GM15510 (cell line): ENCODE data around the gene ATF7IP2.

Source experiments
- POLR2A ChIP-seq: IDR thresholded peaks from 3 replicates; pipeline ENCODE4 v1.6.1; 2011; ENCODE audit warnings: borderline replicate concordance; ENCODE audit not compliant: insufficient read length; ENCODE audit errors: extremely low read depth

The ATF7IP2 gene

DNA sequence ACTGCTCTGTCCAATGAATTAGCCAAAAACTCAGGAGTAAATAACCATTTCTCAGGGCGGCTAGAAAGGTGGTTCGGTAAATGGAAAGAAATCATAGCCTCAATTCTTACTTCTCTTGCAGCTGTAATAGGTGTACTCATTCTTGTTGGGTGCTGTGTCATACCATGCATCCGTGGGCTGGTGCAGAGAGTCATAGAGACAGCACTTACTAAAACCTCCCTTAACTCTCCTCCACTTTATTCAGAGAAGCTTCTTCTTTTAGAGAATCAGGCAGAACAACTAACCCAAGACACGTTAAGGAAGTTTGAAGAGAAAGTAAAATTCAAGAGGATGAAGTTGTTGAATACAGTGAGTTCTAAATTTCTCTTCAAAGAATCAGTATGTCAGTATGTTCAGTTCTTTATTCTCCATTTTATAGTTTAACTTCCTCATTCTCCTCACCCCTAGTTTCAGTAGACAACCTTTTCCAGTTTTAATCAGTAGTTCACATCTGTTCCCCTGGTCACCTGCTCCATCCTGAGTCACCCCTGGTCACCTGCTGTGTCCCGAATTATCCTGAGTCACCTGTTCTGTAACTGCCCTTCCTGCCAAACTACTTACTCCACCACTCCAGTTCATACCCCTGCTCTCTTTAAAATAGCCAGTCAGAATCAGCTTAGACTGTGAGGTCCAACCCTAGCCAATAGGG is 108.6 kb downstream of the ATF7IP2 start:
- no peak for TF ChIP-seq POLR2A

DNA sequence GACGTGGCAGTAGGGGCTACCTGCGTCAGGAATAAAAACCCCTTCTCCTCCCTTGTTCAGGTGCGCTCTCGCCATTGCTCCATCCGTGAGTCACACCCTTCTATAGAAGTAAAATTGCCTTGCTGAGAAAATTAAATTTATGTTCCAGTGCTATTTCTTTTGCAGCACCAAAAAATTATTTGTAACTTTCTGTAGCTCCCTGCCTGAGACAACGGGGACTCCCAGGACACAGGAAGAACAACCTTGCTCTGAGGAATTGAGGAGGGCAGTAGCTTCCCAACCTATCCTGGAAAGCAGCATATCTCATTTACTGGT is 109.1 kb downstream of the ATF7IP2 start:
- TF ChIP-seq POLR2A = no peak

DNA sequence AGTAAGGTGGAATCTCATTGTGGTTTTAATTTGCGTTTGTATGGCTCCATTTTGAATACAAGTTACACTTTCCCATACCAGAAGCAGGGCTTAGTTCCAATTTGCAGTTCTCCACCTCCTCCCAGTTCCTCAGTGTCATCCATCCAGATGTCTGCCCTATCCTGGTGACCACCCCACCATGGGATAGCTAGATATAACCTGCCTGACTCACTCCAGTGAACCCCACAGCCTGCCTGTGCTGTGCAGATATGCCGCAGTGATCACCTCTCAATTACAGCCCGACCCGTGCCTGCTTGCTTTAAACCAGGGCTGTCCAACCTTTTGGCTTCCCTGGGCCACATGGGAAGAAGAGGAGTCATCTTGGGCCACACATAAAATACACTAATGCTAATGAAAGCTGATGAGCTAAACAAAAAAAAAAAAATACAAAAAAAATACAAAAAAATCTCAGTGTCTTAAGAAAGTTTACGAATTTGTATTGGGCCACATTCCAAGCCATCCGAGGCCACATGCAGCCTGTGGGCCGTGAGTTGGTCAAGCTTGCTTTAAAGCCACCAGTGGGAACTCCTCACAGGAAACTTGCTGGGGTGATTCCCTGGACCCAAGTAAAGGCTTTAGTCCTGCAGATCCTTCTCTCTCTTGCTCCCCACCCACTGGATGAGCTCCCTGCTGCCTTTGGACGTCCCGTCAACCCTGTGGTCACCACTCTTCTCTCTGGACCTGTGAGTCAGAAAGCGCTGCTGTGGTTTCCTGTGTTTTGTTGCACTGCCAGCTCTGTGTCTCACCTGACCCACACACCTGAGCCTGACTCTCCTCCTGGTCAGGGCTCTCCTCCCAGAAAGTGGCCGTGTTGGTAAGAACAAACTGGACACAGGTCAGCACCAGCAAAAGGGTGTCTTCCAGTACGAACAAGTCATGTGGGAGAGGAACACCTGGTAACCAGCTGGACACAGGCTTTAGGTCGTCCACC is 111.6 kb downstream of the ATF7IP2 start:
- TF ChIP-seq POLR2A = no peak

DNA sequence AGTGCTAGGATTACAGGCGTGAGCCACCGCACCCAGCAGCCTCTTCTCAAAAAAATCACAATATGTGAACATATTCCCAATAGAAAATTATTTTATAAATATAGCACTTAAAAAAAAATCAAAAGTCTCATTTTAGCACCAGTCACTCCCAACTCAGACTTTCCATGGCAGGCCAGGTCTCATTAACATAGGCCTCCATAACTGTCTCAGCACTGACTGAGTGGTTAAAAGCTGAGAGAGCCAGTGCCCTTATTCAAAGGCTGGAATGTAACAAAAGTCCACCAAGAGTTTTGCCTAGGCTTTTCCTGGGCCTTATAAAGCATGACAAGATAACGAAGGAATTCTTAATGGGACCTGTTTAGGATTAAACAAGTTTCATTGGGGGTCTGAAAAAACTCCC is 114.7 kb downstream of the ATF7IP2 start:
- no peak for TF ChIP-seq POLR2A

DNA sequence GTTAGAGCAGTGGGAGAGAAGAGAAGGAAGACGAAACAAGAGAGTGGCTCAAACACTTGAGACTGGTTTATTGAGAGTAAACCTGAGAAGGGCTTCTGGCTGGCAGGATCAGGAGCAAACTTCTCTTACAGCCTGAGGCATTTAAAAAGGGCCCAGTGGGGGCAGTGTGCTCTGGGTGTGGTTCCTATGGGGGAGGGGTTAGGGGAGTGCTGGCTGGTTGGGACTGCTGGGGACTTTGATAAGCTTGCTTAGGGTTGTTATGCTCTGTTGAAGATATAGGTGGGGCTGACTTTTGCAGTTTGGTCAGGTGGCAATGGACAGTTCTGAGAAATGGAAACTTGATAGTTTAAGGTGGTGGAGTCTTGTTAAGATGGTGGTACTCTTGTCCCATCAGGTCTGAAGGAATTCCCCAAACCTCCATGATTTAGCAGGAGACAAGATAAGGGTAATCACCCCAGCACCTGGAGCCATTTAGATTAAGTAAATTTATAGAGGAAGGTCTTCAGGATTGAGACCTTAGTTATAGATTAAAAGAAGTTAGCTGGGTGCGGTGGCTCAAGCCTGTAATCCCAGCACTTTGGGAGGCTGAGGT is 115.3 kb downstream of the ATF7IP2 start:
- TF ChIP-seq POLR2A = no peak

DNA sequence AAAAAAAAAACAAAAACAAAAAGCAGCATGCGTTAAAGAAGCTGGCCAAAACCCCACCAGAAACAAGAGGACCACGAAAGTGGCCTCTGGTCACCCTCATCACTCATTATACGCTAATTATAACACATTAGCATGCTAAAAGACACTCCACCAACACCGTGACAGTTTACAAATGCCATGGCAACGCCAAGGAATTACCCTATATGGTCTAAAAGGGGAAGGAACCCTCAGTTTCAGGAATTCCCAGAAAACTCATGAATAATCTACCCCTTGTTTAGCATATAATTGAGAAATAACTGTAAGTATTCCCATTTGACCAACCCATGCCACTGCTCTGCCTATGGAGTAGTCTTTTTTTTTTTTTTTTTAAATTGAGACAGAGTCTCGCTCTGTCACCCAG is 116.9 kb downstream of the ATF7IP2 start:
- no peak for TF ChIP-seq POLR2A

DNA sequence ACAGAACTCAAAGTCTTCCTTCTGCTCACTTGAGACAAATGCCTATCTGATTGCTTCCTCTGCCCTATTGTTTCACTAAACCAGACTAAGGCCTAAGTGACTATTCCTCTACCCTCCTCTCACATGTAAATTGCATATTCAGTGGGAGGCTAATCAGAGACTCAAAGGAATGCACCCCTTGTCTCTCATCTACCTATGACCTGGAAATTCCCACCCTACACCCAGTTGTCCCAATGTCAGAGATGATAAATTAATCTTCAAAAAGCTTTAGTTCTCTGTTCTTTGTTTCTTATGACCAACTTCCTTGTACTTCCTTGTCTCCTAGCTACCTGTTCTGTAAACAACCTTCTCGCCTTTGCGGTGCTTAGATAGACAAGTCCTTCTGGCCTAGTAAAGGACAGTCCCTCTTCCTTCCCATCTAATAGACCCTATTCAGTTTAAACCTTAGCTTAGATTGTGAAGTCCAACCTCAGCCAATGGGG is 118.6 kb downstream of the ATF7IP2 start:
- TF ChIP-seq POLR2A = no peak

DNA sequence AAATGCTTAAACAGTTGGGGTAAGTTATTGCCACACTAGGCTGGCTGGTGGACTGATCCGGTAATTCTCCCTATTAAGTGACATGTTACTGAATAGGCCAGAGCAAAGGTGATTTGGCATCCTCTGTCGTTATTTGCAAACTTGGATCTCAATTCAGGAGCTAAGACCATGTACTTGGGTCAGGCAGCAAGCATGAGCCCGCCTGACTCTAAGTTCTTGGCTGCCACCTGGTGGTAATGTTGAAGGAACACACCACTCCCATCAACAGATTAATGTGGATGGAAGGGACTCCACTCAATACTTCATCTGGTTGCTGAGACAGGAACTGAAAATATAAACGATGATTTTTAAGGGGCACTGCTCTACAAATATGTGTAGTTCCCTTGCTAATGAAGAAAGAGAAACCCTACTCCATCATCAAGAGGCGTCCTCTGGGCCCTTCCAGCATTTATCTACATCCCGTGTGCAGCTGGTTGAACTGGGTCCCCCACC is 123.7 kb downstream of the ATF7IP2 start:
- TF ChIP-seq POLR2A = no peak

DNA sequence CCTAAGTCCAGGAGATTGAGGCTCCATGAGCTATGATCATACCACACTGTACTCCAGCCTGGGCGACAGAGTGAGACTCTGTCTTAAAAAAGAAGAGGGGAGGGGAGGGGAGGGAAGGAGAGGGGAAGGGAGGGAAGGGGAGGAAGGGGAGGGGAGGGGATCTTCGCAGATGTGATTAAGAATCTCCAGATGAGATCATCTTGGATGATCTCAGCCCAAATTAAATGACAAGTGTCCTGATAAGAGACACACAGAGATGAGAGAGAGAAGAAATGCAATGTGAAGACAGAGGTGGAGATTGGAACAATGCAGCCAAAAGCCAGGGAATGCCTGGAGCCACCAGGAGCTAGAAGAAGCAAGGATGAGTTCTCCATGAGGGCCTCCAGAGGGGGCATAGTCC is 124.4 kb downstream of the ATF7IP2 start:
- TF ChIP-seq POLR2A = no peak

DNA sequence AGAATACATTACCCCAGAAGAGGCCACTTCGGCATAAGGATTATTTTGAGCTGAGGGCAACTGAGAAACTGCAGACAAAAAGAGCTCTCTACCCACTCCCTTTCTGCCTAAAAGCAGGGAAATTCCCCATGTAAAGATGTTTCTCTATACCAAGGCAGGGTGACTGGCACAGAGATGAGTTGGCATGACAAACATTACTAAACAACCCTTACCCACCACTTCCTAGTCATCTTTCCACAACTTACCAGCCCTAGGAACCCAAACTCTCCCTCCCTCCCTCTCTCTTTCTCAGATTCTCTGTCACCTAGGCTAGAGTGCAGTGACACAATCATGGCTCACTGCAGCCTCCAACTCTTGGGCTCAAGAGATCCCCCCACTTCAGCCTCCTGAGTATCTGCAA is 126.0 kb downstream of the ATF7IP2 start:
- TF ChIP-seq POLR2A = no peak

DNA sequence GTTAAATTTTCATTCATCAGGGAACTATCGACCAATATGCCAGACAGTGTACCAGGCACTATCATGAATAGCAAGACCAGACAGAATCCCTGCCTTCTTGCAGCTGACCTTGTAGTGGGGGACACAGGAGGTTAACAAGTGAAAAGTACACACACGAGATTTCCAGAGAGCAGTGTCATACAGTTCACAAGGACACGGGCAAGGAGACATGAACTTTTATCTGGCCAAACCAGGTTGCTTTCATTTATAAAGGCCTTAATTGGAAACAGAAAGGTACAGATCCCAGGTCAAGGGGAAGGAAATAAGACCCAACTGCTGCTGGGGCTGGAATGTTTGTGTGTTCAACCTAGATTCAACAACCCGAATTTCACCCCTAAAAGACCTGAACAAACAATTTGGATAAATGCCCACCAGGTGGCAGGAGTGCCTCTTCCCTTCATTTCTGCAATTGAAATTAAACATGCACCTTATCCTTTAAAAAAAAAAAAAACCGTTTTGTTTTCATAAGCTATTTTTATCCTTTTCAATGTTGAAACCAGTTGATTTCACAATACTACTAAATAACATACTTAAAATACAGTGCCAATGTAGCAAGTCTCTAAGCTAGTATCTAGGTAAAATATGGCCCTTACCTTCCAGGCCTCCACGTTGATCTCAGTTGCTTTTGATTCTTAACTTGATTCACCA is 128.7 kb downstream of the ATF7IP2 start:
- TF ChIP-seq POLR2A = no peak

DNA sequence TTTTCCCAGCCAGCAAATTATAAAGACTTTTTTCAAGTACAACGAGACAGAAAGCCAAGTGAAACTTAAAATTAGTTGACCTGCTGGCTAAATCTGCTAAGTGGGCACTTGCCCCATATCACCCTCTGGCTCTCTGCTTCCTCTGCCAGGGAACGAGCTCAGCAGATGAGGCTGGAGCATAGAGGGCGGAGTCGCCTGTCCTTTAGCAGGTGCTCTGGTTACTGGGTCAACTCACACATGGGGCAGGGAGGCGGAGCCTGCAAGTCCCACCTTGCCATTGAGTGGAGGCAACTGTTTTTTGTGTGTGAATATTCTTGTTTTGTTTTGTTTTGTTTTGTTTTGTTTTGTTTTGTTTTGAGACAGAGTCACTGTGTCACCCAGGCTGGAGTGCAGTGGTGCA is 132.0 kb downstream of the ATF7IP2 start:
- no peak for TF ChIP-seq POLR2A

DNA sequence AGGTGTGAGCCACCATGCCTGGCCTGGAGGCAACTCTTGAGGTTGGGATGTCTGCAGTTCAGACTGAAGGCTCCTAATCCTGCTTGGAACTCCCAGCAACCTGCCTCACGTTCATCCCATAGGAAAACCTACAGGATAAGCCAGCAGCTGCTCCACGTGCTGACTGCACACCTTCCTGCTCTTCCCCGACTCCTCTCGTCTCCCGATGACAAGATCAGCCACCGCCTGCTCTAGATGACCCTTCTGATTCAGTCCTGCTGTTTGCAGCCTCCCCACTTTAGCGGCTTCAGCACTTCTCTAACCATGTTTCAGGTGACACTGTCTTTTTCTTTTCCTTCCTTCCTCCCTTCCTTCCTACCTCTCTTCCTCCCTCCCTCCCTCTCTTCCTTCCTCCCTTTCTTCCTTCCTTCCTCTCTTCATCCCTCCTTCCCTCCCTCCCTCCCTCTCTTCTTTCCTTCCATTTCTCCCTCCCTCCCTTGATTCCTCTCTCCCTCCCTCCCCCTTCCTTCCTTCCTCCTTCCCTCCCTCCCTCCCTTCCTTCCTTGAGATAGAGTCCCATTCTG is 132.7 kb downstream of the ATF7IP2 start:
- TF ChIP-seq POLR2A = no peak

DNA sequence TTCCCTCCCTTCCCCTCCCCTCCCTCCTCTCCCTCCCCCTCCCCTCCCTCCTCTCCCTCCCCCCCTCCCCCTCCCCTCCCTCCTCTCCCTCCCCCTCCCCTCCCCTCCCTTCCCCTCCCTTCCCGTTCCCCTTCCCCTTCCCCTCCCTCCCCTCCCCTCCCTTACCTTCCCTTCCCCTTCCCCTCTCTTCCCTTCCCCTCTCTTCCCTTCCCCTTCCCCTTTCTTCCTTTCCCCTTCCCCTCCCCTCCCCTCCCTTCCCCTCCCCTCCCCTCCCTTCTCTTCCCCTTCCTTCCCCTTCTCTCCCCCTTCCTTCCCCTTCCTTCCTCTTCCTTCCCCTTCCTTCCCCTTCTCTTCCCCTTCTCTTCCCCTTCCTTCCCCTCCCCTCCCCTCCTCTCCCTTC is 133.4 kb downstream of the ATF7IP2 start:
- no peak for TF ChIP-seq POLR2A
